Endothelial cell of umbilical vein (primary cell): ENCODE data around the gene SLIT1. TPM values are rescaled to one million over a fixed set of nuclear protein-coding genes. Genes with fewer than 3 reads are reported as not detected.

Experiments
- BruUV-seq: library from RNA; stranded (reverse); fragments of 400-500 nt; replicated peaks from 2 replicates; lab custom pipeline; 2021; lab: Mats Ljungman, UMichigan
- CTCF ChIA-PET: fragments of 300-600, 350-600 bp; sonication (Branson Sonifier 250); formaldehyde crosslinking; loops from one replicate; lab custom pipeline; 2021; ENCODE audit warnings: antibody characterized with exemption, inconsistent platforms; lab: Charles Lee
- POLR2A ChIA-PET: fragments of 300-600, 350-600 bp; sonication (Branson Sonifier 250); formaldehyde crosslinking; loops from one replicate; lab custom pipeline; 2021; ENCODE audit warnings: antibody characterized with exemption, inconsistent platforms; lab: Charles Lee
- DNase-seq: peaks from one replicate; pipeline ENCODE4 v3.0.0-alpha.2; 2011; ENCODE audit warnings: low read depth, low spot score
- FAIRE-seq: peaks from 2 replicates; lab custom pipeline; 2011; peaks lifted over from hg19 to GRCh38; lab: Jason Lieb, UNC
- H2AFZ ChIP-seq: 2 replicates; pipeline ENCODE4 v1.6.0; 2012; ENCODE audit warnings: low read depth, low read length, control low read depth, inconsistent platforms
- H3K27ac ChIP-seq: 2 replicates; pipeline ENCODE4 v1.5.1; 2011; ENCODE audit warnings: low read depth, mild to moderate bottlenecking, control low read depth, low read length, moderate library complexity; ENCODE audit not compliant: insufficient read depth
- H3K27me3 ChIP-seq, 2 experiments: 2 replicates each; pipeline versions ENCODE4 v1.6.0 to v1.6.1; 2011; ENCODE audit warnings: low read length in 2 of 2, mixed read lengths in 1 of 2; ENCODE audit not compliant: control insufficient read depth in 2 of 2, insufficient read depth in 2 of 2
- H3K36me3 ChIP-seq, 2 experiments: 2 replicates in 1 of 2; 3 replicates in 1 of 2; pipeline ENCODE4 v1.5.1; 2011; ENCODE audit warnings: low read length in 2 of 2, mild to moderate bottlenecking in 1 of 2, moderate library complexity in 1 of 2; ENCODE audit not compliant: control insufficient read depth in 2 of 2, insufficient read depth in 2 of 2; ENCODE audit errors: extremely low read depth in 1 of 2
- H3K4me1 ChIP-seq: 3 replicates; pipeline ENCODE4 v1.5.1; 2011; ENCODE audit warnings: mild to moderate bottlenecking, low read length; ENCODE audit not compliant: control insufficient read depth, insufficient read depth; ENCODE audit errors: extremely low read depth
- H3K4me2 ChIP-seq: 2 replicates; pipeline ENCODE4 v1.6.1; 2011; ENCODE audit warnings: low read length, control low read depth, mixed read lengths; ENCODE audit not compliant: insufficient read depth
- H3K4me3 ChIP-seq, 3 experiments: fragments of 200-600 bp in 1 of 3; sonication (generic), shearing (Covaris generic) in 1 of 3; replicated peaks in 1 of 3; 2 replicates each; pipeline ENCODE4 v1.5.1; 2011 to 2016; ENCODE audit warnings: control low read depth in 3 of 3, low read length in 3 of 3, mild to moderate bottlenecking in 2 of 3, inconsistent platforms in 1 of 3, low read depth in 1 of 3, moderate library complexity in 1 of 3; ENCODE audit not compliant: insufficient read depth in 1 of 3
- H3K79me2 ChIP-seq: 2 replicates; pipeline ENCODE4 v1.6.0; 2012; ENCODE audit warnings: low read length, inconsistent platforms; ENCODE audit not compliant: control insufficient read depth, insufficient read depth
- H3K9ac ChIP-seq: replicated peaks from 2 replicates; pipeline ENCODE3; 2011; ENCODE audit warnings: low read length, control low read depth; ENCODE audit not compliant: insufficient read depth; ENCODE audit errors: extremely low read depth
- H3K9me1 ChIP-seq: replicated peaks from 3 replicates; pipeline ENCODE4 v1.6.0; 2011; ENCODE audit warnings: mild to moderate bottlenecking, low read length; ENCODE audit not compliant: control insufficient read depth, insufficient read depth; ENCODE audit errors: extremely low read depth
- H3K9me3 ChIP-seq: replicated peaks from 2 replicates; pipeline ENCODE4 v1.5.1; 2012; ENCODE audit warnings: low read length, inconsistent platforms; ENCODE audit not compliant: control insufficient read depth, insufficient read depth
- H4K20me1 ChIP-seq: replicated peaks from 2 replicates; pipeline ENCODE3; 2011; ENCODE audit warnings: mild to moderate bottlenecking, low read length; ENCODE audit not compliant: control insufficient read depth, insufficient read depth; ENCODE audit errors: extremely low read depth
- CTCF ChIP-seq, 2 donors: IDR thresholded peaks; 1 replicate in 1 of 2; 2 replicates in 1 of 2; pipeline ENCODE4 v1.5.1; 2011; ENCODE audit warnings: low read length in 2 of 2, mild to moderate bottlenecking in 2 of 2, moderate library complexity in 2 of 2, control low read depth in 1 of 2, inconsistent platforms in 1 of 2, low read depth in 1 of 2; ENCODE audit not compliant: insufficient read depth in 1 of 2; ENCODE audit errors: extremely low read depth in 1 of 2
- EZH2 ChIP-seq: IDR thresholded peaks from 2 replicates; pipeline ENCODE4 v1.6.1; 2012; ENCODE audit warnings: borderline replicate concordance, low read depth, mild to moderate bottlenecking, moderate library complexity, low read length, inconsistent platforms; ENCODE audit not compliant: severe bottlenecking
- FOS ChIP-seq: IDR thresholded peaks from 2 replicates; pipeline ENCODE4 v1.6.1; 2011; ENCODE audit warnings: mild to moderate bottlenecking, low read length, moderate library complexity, borderline replicate concordance; ENCODE audit not compliant: insufficient read depth
- GATA2 ChIP-seq: IDR thresholded peaks from 2 replicates; pipeline ENCODE4 v1.7.0; 2011; ENCODE audit warnings: low read depth, mild to moderate bottlenecking, moderate library complexity, mixed read lengths, low read length; ENCODE audit not compliant: insufficient read length, insufficient read depth
- JUN ChIP-seq: IDR thresholded peaks from 2 replicates; pipeline ENCODE4 v1.6.1; 2011; ENCODE audit warnings: borderline replicate concordance, low read depth; ENCODE audit not compliant: insufficient read length, insufficient read depth
- MAX ChIP-seq: IDR thresholded peaks from 2 replicates; pipeline ENCODE4 v1.6.1; 2011; ENCODE audit not compliant: insufficient read depth, insufficient read length
- MYC ChIP-seq: IDR thresholded peaks from one replicate; pipeline ENCODE4 v1.6.1; 2011; ENCODE audit warnings: mild to moderate bottlenecking, low read depth, low read length
- POLR2A ChIP-seq: IDR thresholded peaks from 2 replicates; pipeline ENCODE4 v1.6.1; 2012; ENCODE audit warnings: low read depth, mild to moderate bottlenecking, control low read depth, low read length
- POLR2AphosphoS5 ChIP-seq: IDR thresholded peaks from 2 replicates; pipeline ENCODE4 v1.6.1; 2012; ENCODE audit warnings: low read depth, mild to moderate bottlenecking, control low read depth, low read length, moderate library complexity; ENCODE audit not compliant: insufficient read depth
- dilution Hi-C: fragments of 300-500 bp; cut with MboI; formaldehyde crosslinking; loops from one replicate; pipeline ENCODE4 v1.15.0; 2019; ENCODE audit warnings: low sequenced_read_pairs; ENCODE audit not compliant: extremely low pct_ligation_motif_present
- intact Hi-C: fragments of 100-400 bp; cut with micrococcal nuclease; formaldehyde crosslinking; loops from one replicate; pipeline ENCODE4 v1.10.0; 2022
- polyA plus RNA-seq, 4 experiments: library from polyadenylated mRNA; depleted of rRNA in 3 of 4; stranded (reverse) in 3 of 4; unstranded in 1 of 4; fragments of >200 nt; gene quantifications; 2 replicates each; pipeline versions ENCODE4 v1.2.1 to v1.2.3, GENCODE V29; 2011 to 2012; ENCODE audit warnings: missing spikeins in 1 of 4
- total RNA-seq: library from RNA; stranded (reverse); gene quantifications from 2 replicates; pipeline ENCODE4 v1.2.3, GENCODE V29; 2021

SLIT1 gene
- total and polyA plus RNA-seq, 2 donors (not counting 3 experiments of a cell fraction or from before 2014, with no cell fraction given), result 0.04 to 0.20 TPM

- no peak for TF ChIP-seq CTCF (IDR thresholded peaks at IDR 0.05; ENCODE audit: extremely low read depth in 1 of 2, insufficient read depth in 1 of 2, low read depth in 1 of 2, low read length in 2 of 2)
- H4K20me1 ChIP-seq, result no peaks in the 10 kb centered on the region
- H3K4me2 ChIP-seq, result no peak overlapping the region
- no peaks in the 10 kb centered on the region for H3K36me3 ChIP-seq
- H3K79me2 ChIP-seq, result no peaks in the 10 kb centered on the region
- no peaks in the 10 kb centered on the region for H3K9me1 ChIP-seq
- H2AFZ ChIP-seq, result no peak overlapping the region
- no TSS peak for BruUV-seq
- no peak for DNase-seq
- H3K9ac ChIP-seq, result no peak overlapping the region
- POLR2A ChIA-PET, result no interaction called here
- intact Hi-C loops, result no loop called here
- H3K27me3 ChIP-seq, result peaks cover 0 to 2% of the 10 kb centered on the region in 2 experiments
- no peaks in the 10 kb centered on the region for H3K9me3 ChIP-seq
- H3K27ac ChIP-seq, result no peak overlapping the region
- CTCF ChIA-PET, result interaction anchor here (2.4 kb wide), 1 partner anchor 62 kb away, joined by 7 read pairs; no protein-coding TSS in a partner anchor
- H3K4me3 ChIP-seq, result no peak overlapping the region
- no peaks in the 10 kb centered on the region for H3K4me1 ChIP-seq
- no peak for FAIRE-seq
- dilution Hi-C loops, result no loop called here
These were observed 36.7 kb downstream of the SLIT1 start for GRCh38 chr10:97149079-97149531.

GRCh38 chr10:97144297-97144696 is 41.5 kb downstream of the SLIT1 start:
- H3K4me3 ChIP-seq, result no peak overlapping the region
- no peaks in the 10 kb centered on the region for H4K20me1 ChIP-seq
- TF ChIP-seq MAX (no peak), MYC (no peak), JUN (no peak), FOS (no peak), GATA2 (no peak), EZH2 (no peak), POLR2AphosphoS5 (no peak), POLR2A (no peak), CTCF (IDR thresholded peaks at IDR 0.05; ENCODE audit: extremely low read depth in 1 of 2, insufficient read depth in 1 of 2, low read depth in 1 of 2, low read length in 2 of 2) (no peak)
- DNase-seq (no peak), FAIRE-seq (no peak)
- H3K4me2 ChIP-seq, result no peak overlapping the region
- H3K79me2 ChIP-seq, result no peaks in the 10 kb centered on the region
- no peaks in the 10 kb centered on the region for H3K9me1 ChIP-seq
- BruUV-seq, result no TSS peak
- H3K27ac ChIP-seq, result no peak overlapping the region
- ChIA-PET POLR2A (no interaction called here), CTCF (no interaction called here)
- dilution Hi-C loops, result no loop called here
- intact Hi-C loops, result no loop called here
- H2AFZ ChIP-seq, result no peak overlapping the region
- H3K36me3 ChIP-seq, result no peaks in the 10 kb centered on the region
- H3K27me3 ChIP-seq, result peaks cover 17 to 24% of the 10 kb centered on the region in 2 experiments
- H3K9me3 ChIP-seq, result no peaks in the 10 kb centered on the region
- no peak overlapping the region for H3K9ac ChIP-seq
- no peaks in the 10 kb centered on the region for H3K4me1 ChIP-seq
